Chondrocyte (in vitro differentiated cells): ENCODE measurements around the gene CLIC1. TPM values are rescaled to one million over a fixed set of nuclear protein-coding genes. Genes with fewer than 3 reads are reported as not detected.

ENCODE experiments used
- DNase-seq: peaks from one replicate; pipeline ENCODE4 v3.0.0; 2021; ENCODE audit warnings: mixed read lengths, low spot score
- H3K27ac Mint-ChIP-seq: one replicate; pipeline ENCODE4 v1.8.0; 2021; ENCODE audit warnings: mild to moderate bottlenecking, moderate library complexity, mixed read lengths; ENCODE audit not compliant: unreplicated experiment
- H3K27me3 Mint-ChIP-seq: 2 replicates; pipeline ENCODE4 v1.8.0; 2021; ENCODE audit warnings: low read depth, mixed read lengths
- H3K36me3 Mint-ChIP-seq: 2 replicates; pipeline ENCODE4 v1.8.0; 2021; ENCODE audit warnings: low read depth, mixed read lengths
- H3K4me1 Mint-ChIP-seq: 2 replicates; pipeline ENCODE4 v1.8.0; 2021; ENCODE audit warnings: low read depth, mild to moderate bottlenecking, mixed read lengths
- H3K4me3 Mint-ChIP-seq: one replicate; pipeline ENCODE4 v1.8.0; 2021; ENCODE audit warnings: mild to moderate bottlenecking, moderate library complexity, mixed read lengths; ENCODE audit not compliant: unreplicated experiment
- H3K9me3 Mint-ChIP-seq: 2 replicates; pipeline ENCODE4 v1.8.0; 2021; ENCODE audit warnings: low read depth, mixed read lengths
- CTCF ChIP-seq: fragments of 200-600 bp; sonication (generic); IDR thresholded peaks from 2 replicates; pipeline ENCODE4 v1.5.0; 2021; ENCODE audit warnings: antibody characterized with exemption, mild to moderate bottlenecking, moderate library complexity
- total RNA-seq: library from RNA; stranded (reverse); gene quantifications from 3 replicates; pipeline ENCODE4 v1.2.1, GENCODE V29; 2021

CLIC1 gene
- total RNA-seq, 1 donor from 2014 or later = 317 TPM

- no peaks in the 10 kb centered on the region for H3K9me3 Mint-ChIP-seq
- no peak overlapping the region for H3K4me3 Mint-ChIP-seq
- H3K36me3 Mint-ChIP-seq = peaks cover 27% of the 10 kb centered on the region
- no peaks in the 10 kb centered on the region for H3K4me1 Mint-ChIP-seq
- TF ChIP-seq CTCF = no peak
- H3K27me3 Mint-ChIP-seq = no peaks in the 10 kb centered on the region
- no peak for DNase-seq
- no peak overlapping the region for H3K27ac Mint-ChIP-seq
Observed at GRCh38 chr6:31691564-31692108, 44.7 kb downstream of the CLIC1 start.

- TF ChIP-seq CTCF = no peak
- Mint-ChIP-seq H3K36me3 (peaks cover 28% of the 10 kb centered on the region), H3K9me3 (no peaks in the 10 kb centered on the region), H3K27me3 (no peaks in the 10 kb centered on the region), H3K27ac (no peak overlapping the region), H3K4me1 (no peaks in the 10 kb centered on the region), H3K4me3 (no peak overlapping the region)
- DNase-seq = no peak
Observed at GRCh38 chr6:31691078-31691463, 45.3 kb downstream of the CLIC1 start.

GRCh38 chr6:31690231-31691077, 45.9 kb downstream of the CLIC1 start:
- Mint-ChIP-seq H3K9me3 (no peaks in the 10 kb centered on the region), H3K27me3 (no peaks in the 10 kb centered on the region), H3K4me3 (no peak overlapping the region), H3K4me1 (no peaks in the 10 kb centered on the region), H3K27ac (no peak overlapping the region), H3K36me3 (peaks cover 31% of the 10 kb centered on the region)
- no peak for DNase-seq
- no peak for TF ChIP-seq CTCF

DNA sequence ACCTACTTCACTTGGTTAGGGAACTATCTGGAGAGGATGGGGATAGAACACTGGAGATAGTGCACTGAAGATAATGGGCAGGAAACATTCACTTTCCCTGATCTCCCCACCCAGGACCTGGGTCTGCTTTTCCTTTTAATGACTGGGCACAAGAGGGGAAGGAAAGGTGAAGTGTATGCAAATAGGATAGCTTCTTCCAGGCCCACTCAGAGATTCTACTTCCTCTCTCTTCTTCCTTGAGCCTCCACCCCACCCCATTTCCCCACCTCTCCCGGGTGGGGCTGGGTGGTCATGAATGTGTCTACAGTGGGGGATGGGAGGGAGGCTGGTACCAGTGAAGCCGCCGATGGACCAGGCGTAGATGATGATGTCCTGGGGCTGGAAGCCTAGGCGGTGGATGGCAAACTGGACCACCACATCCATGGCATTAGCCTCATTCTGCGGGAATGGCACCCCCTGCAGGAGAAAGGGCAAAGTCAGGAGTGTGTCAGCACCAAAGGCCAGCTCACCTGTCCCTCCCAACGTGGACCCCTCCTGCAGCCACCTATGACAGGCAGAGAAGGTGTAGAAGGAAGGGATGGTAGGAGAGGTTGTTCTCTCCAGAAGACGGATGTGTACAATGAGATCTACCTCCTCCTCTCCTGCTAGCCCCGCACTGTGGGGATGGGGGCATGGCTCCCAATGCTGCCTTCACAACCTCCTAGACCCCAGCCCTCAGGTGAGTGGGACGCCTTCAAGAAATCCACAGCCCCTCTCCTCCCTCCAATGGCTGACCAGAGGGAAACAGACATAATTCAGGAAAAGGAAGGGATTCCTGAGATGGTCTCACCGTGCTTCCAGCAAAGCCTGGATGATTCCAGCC, 46.9 kb downstream of the CLIC1 start:
- peaks cover 29% of the 10 kb centered on the region for H3K36me3 Mint-ChIP-seq
- no peaks in the 10 kb centered on the region for H3K27me3 Mint-ChIP-seq
- H3K9me3 Mint-ChIP-seq = no peaks in the 10 kb centered on the region
- peak; percentile 67 for TF ChIP-seq CTCF
- no peak for DNase-seq
- no peak overlapping the region for H3K27ac Mint-ChIP-seq
- H3K4me1 Mint-ChIP-seq = no peaks in the 10 kb centered on the region
- H3K4me3 Mint-ChIP-seq = no peak overlapping the region
